Activated CD4-positive, alpha-beta T cell treated with anti-CD3 and anti-CD28 coated beads, Interleukin-2, Interleukin-6, amounts not matched to agents 100 ng/mL and 50 ng/mL, durations not matched to agents 16 hours and 8 hours (primary cell): Measurements from ENCODE around the gene CARS2.
"Not testable (repeated sequence)": the region's sequence is repeated elsewhere in the genome, so short reads cannot be mapped to it uniquely, and the experiment has no call there.

Experiments used
- DNase-seq: peaks from one replicate; pipeline ENCODE4 v3.0.0-alpha.2; 2020

The CARS2 gene

DNA sequence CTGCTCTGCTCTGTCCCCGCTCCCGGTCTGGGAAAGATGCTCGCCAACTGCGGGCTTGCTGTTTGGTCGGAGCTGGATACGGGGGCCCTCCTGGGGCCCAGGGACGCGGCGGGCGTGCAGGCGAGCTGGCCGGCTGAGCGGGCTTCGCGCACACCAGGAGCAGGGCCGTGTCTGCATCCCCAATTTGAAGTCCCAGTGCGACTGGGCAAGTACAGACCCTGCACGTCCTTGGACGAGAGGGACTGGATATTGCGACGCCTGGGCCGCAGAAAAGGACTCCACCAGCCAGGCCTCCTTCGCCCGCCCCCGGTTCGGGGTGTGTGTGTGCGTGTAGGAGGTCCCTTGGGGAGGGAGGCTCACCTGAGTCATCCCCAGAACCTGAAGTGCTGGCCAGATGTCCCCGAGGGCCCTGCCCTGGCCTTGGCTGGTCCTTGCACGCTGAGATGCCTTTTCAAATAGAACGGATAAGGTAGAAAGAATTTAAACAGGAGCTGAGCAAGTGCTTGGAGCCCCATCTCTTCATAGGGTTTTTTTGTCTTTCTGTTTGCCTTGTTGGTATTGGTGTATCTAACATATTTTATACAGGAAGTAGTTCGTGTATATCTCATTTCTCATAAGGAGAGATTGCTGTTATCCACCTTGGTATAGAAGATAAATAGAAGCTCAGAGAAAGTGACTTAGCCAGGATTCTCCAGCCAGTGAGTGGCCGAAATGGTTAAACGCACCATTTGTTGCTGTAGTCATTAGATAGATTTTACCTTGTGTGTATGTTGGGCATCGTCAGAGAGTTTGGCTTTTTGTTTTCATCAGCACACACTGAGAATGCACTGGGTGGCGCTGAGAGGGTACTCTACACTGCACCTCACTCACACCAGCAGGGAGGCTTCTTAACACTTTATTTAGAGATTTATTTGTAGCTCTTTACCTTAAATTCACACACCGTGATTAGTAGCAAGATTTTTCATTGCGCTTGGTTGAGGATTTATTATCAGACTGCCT lies 89.5 kb downstream of the CARS2 start:
- DNase-seq = peak; percentile 37

DNA sequence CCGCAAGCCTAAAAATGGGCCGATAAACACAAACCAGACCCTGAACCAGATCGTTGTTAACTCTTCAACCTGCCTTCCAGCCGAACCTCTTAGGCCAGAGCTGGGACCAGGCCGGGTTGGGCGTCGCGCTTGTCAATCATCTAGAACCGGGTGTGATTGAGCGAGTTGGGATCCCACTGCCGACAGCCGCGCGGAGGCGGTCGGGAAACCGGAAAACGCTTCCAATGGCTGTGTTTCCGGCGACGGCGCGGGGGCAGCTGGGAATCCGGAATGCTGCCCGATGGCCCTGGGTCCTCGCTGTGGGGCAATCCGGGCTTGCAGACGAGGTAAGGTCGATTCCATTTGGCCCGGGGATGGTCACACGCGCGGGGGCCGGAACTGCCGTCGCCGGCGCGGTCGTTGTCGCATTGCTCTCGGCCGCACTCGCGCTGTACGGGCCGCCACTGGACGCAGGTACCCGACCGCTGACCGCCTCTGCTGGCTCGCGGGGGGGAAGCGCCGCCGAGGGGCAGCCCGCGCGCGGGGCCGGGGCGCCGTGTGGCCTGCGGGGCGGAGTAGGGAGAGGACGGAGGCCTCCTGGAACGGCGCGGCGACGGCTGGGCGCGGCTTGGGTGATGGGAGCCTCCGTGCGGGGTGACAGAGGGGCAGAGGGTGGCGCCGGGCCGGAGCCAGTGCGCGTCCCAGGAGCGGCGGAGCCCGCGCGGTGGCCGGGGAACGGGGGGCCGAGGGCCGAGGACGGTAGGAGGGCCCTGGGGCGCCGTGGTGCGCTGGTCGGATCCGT lies 90.4 kb downstream of the CARS2 start, which contains the start of gene NAXD:
TSS of gene NAXD (plus strand) at position 224 of the 781 bp plus-strand sequence. CDS start at position 281, 57 bp downstream.
- peak; percentile 94 for DNase-seq

DNA sequence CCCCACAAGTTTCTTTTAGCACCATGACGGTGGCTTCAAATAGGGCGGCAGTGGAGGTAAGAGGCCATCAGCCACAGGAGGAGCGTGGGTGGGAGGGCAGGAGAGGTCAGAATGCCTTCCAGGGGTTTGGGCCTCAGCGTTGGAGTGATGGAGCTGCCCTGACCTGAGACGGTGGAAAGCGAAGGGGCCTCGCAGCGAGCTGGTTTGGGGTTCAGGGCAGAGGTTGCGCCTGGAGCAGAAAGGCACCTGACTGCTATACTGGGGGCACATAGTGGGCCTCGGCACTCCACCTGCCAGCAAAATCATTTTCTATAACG lies 91.0 kb downstream of the CARS2 start:
- DNase-seq = no peak

DNA sequence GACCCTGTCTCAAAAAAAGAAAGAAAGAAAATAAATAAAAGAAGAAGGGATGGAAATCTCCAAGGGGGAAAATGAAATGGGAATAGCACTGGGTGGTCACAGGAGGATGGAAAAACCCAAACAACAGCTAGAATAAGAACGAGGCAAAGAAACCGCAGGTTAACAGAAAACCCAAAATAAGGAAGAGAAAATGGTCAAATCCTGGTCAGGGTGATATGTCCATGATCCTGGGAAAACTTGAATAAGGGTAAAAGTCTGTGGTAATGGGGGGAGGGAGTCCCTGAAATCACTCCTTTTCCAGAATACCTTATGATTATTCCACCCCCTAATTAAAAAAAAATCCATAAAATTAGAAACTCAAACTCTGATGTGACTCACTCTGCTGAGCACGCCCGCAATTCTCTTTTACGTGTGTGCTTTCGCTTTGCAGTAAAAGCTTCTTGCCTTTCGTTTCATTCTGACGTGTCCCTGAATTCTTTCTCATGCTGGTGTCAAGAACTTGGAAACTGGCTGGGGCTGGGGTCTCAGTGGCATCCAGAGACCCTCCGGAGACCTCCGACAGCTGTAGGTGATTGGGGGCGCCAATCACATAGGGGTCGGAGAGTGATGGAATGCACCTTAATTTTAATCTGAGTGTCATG lies 94.8 kb downstream of the CARS2 start:
- DNase-seq = peak; percentile 71

DNA sequence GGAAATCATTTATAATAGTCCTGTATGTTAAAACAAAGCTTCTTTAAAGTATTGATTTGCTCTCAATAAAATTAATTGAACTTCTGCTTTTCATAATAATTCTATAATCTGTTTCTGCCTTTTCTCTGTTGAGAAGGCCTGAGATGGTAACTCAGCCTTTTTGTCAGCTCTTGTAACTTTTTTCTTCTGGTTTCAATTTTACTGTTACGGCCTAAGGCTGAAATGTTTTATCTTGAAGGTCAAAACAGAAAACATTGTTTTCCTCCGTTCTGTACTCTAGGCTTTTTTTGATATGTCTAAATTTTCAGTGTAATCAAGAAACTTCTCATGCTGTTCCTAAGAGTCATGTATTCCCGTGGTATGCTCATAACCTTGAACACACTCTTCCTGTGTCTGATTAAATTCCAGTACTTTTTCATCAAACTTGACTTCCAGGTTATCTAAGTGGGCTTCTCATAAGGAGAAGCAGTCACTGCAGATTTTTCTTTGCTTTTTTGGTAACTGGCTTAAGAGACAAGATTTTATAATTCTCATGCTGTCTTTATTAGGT lies 98.2 kb downstream of the CARS2 start:
- DNase-seq = no peak

DNA sequence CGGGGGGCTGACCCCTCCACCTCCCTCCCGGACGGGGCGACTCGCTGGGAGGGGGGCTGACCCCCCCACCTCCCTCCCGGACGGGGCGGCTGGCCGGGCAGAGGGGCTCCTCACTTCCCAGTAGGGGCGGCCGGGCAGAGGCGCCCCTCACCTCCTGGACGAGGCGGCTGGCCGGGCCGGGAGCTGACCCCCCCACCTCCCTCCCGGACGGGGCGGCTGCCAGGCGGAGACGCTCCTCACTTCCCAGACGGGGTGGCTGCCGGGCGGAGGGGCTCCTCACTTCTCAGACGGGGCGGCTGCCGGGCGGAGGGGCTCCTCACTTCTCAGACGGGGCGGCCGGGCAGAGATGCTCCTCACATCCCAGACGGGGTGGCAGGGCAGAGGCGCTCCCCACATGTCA lies 99.6 kb downstream of the CARS2 start:
- not testable (repeated sequence) for DNase-seq

DNA sequence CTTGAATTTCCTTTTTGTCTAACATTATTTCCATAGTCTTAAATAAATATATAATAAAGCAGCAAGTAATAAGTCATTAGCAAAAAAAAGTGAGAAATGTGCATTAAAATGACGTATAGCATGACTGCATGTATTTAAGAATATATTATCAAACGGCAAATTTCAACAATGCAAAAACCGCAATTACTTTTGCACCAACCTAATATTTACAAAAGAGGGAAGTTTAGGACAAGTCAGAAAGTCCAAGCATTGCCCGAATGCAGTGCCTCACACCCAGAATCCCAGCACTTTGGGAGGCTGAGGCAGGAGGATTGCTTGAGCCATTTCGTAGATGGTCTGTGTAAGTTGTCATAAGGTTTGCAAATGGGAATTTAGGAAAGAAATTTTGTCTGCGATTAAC lies 100.8 kb downstream of the CARS2 start:
- no peak for DNase-seq

DNA sequence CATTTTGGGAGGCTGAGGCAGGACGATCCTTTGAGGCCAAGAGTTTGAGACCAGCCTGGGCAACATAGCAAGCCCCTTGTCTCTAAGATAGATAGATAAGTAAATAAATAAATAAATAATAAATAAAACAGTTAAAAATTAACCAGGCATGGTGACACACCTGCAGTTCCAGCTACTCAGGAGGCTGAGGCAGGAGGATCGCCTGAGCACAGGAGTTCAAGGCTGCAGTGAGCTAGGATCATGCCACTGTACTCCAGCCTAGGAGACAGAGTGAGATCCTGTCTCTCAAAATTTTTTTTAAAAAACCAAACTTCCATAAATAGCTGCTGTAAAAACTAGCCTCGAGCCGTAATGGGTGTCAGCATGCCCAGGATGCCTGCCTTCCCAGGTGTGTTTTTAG lies 104.9 kb downstream of the CARS2 start:
- no peak for DNase-seq

DNA sequence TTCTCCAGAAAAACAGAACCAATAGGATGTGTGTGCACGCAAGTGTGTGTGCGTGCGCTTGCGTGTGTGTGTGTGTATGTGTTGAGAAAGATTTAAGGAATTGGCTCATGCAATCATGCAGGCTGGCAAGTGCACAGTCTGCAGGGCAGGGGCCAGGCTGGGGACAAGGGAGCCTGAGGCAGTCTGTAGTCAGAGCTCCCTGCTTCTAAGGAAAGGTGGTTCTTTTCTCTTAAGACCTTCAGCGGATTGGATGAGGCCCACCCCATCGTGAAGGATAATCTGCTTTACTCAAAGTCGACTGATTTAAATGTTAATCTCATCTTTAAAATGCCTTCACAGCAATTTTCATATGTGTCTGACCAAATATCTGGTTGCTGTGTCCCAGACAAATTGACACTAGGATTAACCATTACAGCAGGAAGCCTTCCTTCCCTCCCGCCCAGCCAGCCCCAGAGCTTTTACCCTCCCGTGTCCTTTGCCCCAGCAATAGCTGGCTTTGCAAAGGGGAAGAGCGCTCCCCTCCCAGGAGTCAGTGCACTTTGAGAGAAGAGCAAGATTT lies 105.6 kb downstream of the CARS2 start:
- DNase-seq = no peak

DNA sequence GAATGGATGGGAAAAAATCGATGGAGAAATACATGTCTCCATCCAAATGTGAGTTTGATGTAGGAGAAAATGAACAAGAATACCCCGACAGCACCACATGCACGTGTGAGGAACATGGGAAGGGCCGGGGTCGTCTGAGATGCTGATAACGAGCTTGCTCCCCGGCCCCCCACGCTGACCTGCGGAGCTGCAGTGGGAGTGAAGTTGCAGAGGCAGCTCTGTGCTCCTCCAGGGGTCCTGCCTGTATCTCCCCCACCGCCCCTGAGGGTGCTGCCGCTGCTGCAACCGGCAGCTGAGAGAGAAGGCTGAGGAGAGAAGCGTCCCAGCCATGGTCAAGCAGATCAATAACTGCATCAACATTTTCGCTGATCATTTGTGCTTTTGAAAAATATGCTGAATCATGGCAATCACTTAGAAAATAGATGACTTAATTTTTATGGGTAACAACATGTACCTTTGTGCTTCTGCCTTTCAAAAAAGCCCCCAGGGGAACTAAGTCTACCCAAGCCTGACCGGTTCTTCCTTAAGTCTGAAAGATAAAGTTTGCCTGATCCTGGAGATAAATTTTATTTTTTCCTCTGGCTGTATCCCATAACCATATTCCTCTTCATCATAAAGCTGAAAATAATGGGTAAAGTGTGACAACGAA lies 108.8 kb downstream of the CARS2 start:
- no peak for DNase-seq

DNA sequence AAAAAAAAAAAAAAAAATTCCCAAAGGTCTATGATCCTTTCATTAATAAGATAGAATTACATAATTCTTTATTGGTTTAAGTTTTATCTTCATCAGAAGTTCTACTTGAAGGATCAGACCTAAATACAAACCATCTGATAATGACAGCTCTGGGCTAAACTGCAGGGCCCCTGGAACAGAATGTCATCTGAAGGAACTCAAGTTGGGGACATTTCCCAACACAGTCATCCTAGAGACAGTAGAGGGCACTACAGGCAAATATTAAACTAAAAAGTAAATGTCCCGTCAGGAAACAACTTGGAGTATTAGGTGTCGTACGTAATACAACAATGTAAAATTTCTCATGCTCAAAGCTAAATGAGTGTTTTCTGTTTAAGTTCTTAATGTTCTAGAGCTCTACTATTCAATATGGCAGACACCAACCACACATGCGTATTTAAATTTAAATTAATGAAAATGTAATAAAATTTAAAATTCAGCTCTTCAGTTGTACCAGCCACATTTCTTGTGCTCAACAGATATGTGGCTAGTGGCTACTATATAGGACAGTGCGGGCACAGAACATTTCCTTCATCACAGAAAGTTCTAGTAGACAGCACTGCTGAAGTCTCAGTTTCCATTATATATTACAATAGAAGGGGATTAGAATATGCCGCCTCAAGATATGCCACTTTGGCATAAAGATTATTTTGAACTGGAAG lies 112.3 kb downstream of the CARS2 start:
- DNase-seq = peak; percentile 53

DNA sequence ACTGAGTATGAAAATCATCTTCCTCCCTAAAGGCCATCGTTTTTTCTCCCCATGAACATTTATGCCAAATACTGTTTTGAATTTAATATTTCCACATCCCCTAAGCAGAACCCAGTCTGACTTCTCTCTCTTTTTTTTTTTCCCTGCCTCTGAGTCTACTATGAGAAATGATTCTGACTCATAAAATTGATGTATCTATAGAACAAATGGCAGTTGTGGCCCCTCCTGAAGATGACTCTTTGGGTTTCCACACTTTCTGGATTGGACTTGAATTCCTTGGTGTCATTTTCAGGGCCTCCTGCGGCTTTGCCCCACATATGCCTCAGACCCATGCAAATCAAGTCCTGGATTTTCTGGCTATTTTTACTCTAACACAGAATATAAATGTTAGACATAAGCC lies 113.3 kb downstream of the CARS2 start:
- no peak for DNase-seq
